Lung (tissue), 12 donors: ENCODE results near the gene CFAP74. TPM values are rescaled to one million over a fixed set of nuclear protein-coding genes. Genes with fewer than 3 reads are reported as not detected.
A peak's percentile ranks its signal among the peaks of the same experiment; 100 is the strongest.

Source experiments
- ATAC-seq: fragments of 200-7000 bp; cut with Tn5 transposase; one replicate; pipeline ENCODE4 v1.9.1; 2020; ENCODE audit warnings: moderate number of reproducible peaks; ENCODE audit not compliant: insufficient read depth, low FRiP score
- DNase-seq, 3 donors: peaks; one replicate each; pipeline ENCODE4 v3.0.0-alpha.2; 2013 to 2017
- H3K27ac ChIP-seq, 2 donors: one replicate each; pipeline ENCODE4 v1.5.1; 2013; ENCODE audit warnings: mild to moderate bottlenecking in 2 of 2, moderate library complexity in 2 of 2, control low read depth in 1 of 2, inconsistent platforms in 1 of 2, low read depth in 1 of 2, low read length in 1 of 2
- H3K27me3 ChIP-seq, 3 donors: one replicate each; pipeline ENCODE4 v1.5.1; 2013; ENCODE audit warnings: low read length in 2 of 3; ENCODE audit not compliant: control insufficient read depth in 3 of 3, insufficient read depth in 3 of 3
- H3K36me3 ChIP-seq, 4 donors: one replicate each; pipeline ENCODE4 v1.5.1; 2013; ENCODE audit warnings: low read length in 4 of 4, mild to moderate bottlenecking in 1 of 4, moderate library complexity in 1 of 4; ENCODE audit not compliant: control insufficient read depth in 4 of 4, insufficient read depth in 4 of 4
- H3K4me1 ChIP-seq, 5 donors: one replicate each; pipeline ENCODE4 v1.5.1; 2013; ENCODE audit warnings: low read length in 5 of 5, mild to moderate bottlenecking in 2 of 5, moderate library complexity in 1 of 5; ENCODE audit not compliant: control insufficient read depth in 5 of 5, insufficient read depth in 5 of 5
- H3K4me3 ChIP-seq: one replicate; pipeline ENCODE4 v1.5.1; 2013; ENCODE audit warnings: mild to moderate bottlenecking, control low read depth, moderate library complexity
- H3K9ac ChIP-seq, 2 donors: one replicate each; pipeline ENCODE4 v1.5.1; 2013; ENCODE audit warnings: low read length in 2 of 2, control low read depth in 1 of 2; ENCODE audit not compliant: insufficient read depth in 1 of 2
- H3K9me3 ChIP-seq, 4 donors: one replicate each; pipeline ENCODE4 v1.5.1; 2013; ENCODE audit warnings: low read length in 3 of 4, mild to moderate bottlenecking in 1 of 4, moderate library complexity in 1 of 4; ENCODE audit not compliant: control insufficient read depth in 4 of 4, insufficient read depth in 3 of 4
- WGBS, 2 donors: extraction: QIAGEN DNeasy Blood & Tissue Kit; methylation state at CpG; one replicate each; pipeline ENCODE4 v1.1.7; 2013; 5-methylcytosine and 5-hydroxymethylcytosine counted together
- polyA plus RNA-seq, 2 donors: library from polyadenylated mRNA; stranded (reverse); fragments of 200-250 nt; gene quantifications; one replicate each; pipeline ENCODE4 v1.2.1, GENCODE V29; 2013
- total RNA-seq, 2 donors: library from RNA; depleted of rRNA in 1 of 2; stranded (reverse); fragments of >200 nt in 1 of 2; gene quantifications; one replicate each; pipeline ENCODE4 v1.2.1, GENCODE V29; 2014 to 2021
- TF ChIP-seq, protein P1 (sequence below): IDR thresholded peaks from 2 replicates; pipeline ENCODE4 v1.5.1; 2012; ENCODE audit warnings: mild to moderate bottlenecking; ENCODE audit errors: control extremely low read depth, extremely low read depth
- donor health status: control.
- donor health status: control.
- donor health status: Bipolar disorder and iron deficiency.
- donor health status: healthy.
- donor health status: DM: yes; HTN: yes; CAD: no.

The CFAP74 gene
- total and polyA plus RNA-seq, 4 donors: 3.1 to 20.8 (median 5.3) TPM

DNA sequence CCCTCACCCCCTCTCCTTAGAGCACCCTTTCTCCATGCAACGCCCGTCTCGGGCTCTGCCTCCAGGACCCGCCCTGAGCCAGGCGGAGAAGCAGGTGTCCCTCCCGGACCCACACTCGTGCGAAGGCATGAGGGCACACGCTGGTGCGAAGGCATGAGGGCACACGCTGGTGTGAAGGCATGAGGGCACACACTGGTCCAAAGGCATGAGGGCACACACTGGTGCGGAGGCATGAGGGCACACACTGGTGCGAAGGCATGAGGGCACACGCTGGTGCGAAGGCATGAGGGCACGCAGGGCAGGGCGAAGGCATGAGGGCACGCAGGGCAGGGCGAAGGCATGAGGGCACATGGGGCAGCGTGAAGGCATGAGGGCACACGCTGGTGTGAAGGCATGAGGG is 78.7 kb downstream of the CFAP74 start:
- no peak overlapping the region for H3K27ac ChIP-seq
- peaks cover 0 to 3% (median 0%) of the 10 kb centered on the region in 5 donors for H3K4me1 ChIP-seq
- ATAC-seq (no peak), DNase-seq (peak in 1 of 3 donors; percentile 8)
- TF ChIP-seq, protein P1, sequence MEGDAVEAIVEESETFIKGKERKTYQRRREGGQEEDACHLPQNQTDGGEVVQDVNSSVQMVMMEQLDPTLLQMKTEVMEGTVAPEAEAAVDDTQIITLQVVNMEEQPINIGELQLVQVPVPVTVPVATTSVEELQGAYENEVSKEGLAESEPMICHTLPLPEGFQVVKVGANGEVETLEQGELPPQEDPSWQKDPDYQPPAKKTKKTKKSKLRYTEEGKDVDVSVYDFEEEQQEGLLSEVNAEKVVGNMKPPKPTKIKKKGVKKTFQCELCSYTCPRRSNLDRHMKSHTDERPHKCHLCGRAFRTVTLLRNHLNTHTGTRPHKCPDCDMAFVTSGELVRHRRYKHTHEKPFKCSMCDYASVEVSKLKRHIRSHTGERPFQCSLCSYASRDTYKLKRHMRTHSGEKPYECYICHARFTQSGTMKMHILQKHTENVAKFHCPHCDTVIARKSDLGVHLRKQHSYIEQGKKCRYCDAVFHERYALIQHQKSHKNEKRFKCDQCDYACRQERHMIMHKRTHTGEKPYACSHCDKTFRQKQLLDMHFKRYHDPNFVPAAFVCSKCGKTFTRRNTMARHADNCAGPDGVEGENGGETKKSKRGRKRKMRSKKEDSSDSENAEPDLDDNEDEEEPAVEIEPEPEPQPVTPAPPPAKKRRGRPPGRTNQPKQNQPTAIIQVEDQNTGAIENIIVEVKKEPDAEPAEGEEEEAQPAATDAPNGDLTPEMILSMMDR: no peak
- WGBS, 2 donors: 94 to 96% methylated on average over 21 of the region's 21 CpGs
- no peak overlapping the region for H3K9ac ChIP-seq
- H3K36me3 ChIP-seq: no peaks in the 10 kb centered on the region
- peaks cover 0 to 4% (median 0%) of the 10 kb centered on the region in 3 donors for H3K27me3 ChIP-seq
- no peak overlapping the region for H3K4me3 ChIP-seq
- no peaks in the 10 kb centered on the region for H3K9me3 ChIP-seq

DNA sequence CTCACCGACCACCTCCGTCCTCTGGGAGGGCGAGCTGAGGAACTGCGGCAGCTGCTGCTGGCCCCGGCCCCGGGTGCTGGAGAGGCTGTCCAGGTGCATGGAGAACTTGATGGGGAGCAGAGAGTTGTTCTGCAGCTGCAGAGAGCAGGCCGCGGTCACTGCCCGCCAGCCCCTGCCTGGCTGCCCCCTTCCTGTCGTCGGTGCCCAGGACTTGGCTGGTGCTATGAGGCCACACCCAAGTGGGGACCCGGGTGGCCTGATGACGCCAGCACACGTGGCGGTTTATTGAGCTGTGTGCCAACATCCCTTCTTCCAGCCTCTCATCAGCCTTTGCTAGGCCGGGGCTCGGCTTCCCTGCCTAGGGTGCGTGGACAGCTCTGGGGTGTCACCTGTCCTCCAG is 79.2 kb downstream of the CFAP74 start:
- Histone ChIP-seq H3K4me3 (no peak overlapping the region), H3K4me1 (peaks cover 0 to 7% (median 0%) of the 10 kb centered on the region in 5 donors), H3K9ac (no peak overlapping the region), H3K36me3 (no peaks in the 10 kb centered on the region), H3K27me3 (peaks cover 0 to 4% (median 0%) of the 10 kb centered on the region in 3 donors), H3K27ac (no peak overlapping the region), H3K9me3 (no peaks in the 10 kb centered on the region)
- TF ChIP-seq, protein P1: no peak
- 36 to 39% methylated on average over 15 to 18 of the region's 18 CpGs for WGBS, 2 donors
- ATAC-seq (no peak), DNase-seq (peak in 1 of 3 donors; percentile 24)

GRCh38 chr1:1922956-1923833 is 80.4 kb downstream of the CFAP74 start:
- H3K27ac ChIP-seq: no peak overlapping the region
- H3K9me3 ChIP-seq: no peaks in the 10 kb centered on the region
- peak in 1 of 3 donors; percentile 6 for DNase-seq
- H3K27me3 ChIP-seq: peaks cover 0 to 4% (median 0%) of the 10 kb centered on the region in 3 donors
- ATAC-seq: no peak
- H3K4me1 ChIP-seq: peaks cover 0 to 12% (median 3%) of the 10 kb centered on the region in 5 donors
- no peak overlapping the region for H3K4me3 ChIP-seq
- no peaks in the 10 kb centered on the region for H3K36me3 ChIP-seq
- TF ChIP-seq, protein P1: no peak
- WGBS, 2 donors: 76 to 78% methylated on average over 29 of the region's 29 CpGs
- H3K9ac ChIP-seq: no peak overlapping the region

DNA sequence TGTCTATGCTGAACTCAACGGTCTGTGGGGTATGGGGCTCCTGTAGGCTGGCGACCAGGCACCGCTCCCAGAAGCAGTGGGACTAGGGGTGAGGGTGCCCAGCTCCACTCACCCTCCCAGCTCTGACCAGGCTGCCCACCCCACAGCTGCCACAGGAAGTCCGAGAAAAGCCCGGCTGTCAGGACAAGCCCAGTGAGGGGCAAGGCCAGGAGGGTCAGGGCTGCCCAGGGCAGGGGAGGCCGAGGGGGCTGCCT is 81.0 kb downstream of the CFAP74 start:
- Histone ChIP-seq H3K27me3 (peaks cover 0 to 4% (median 0%) of the 10 kb centered on the region in 3 donors), H3K9me3 (no peaks in the 10 kb centered on the region), H3K4me3 (no peak overlapping the region), H3K4me1 (peaks cover 0 to 15% (median under 1%) of the 10 kb centered on the region in 5 donors), H3K36me3 (no peaks in the 10 kb centered on the region), H3K27ac (no peak overlapping the region), H3K9ac (no peak overlapping the region)
- ATAC-seq (no peak), DNase-seq (no peak)
- TF ChIP-seq, protein P1: no peak
- 87 to 91% methylated on average over 6 of the region's 6 CpGs for WGBS, 2 donors
